Mesendoderm (in vitro differentiated cells): ENCODE data around the gene FCER1G.

Experiments
- DNase-seq: peaks from one replicate; pipeline ENCODE4 v3.0.0; 2013
- H2AK5ac ChIP-seq: 2 replicates; pipeline ENCODE4 v1.6.1; 2013; ENCODE audit warnings: low read length, inconsistent platforms
- H2BK120ac ChIP-seq: 2 replicates; pipeline ENCODE4 v1.6.1; 2013; ENCODE audit warnings: low read depth, mild to moderate bottlenecking, low read length, moderate library complexity, mixed read lengths
- H2BK15ac ChIP-seq: replicated peaks from 2 replicates; pipeline ENCODE4 v1.6.1; 2013; ENCODE audit warnings: low read depth, mild to moderate bottlenecking, moderate library complexity
- H2BK5ac ChIP-seq: 2 replicates; pipeline ENCODE4 v1.6.1; 2013; ENCODE audit warnings: low read length, inconsistent platforms
- H3K18ac ChIP-seq: 2 replicates; pipeline ENCODE4 v1.6.1; 2013; ENCODE audit warnings: mild to moderate bottlenecking, low read length, mixed read lengths
- H3K23ac ChIP-seq: one replicate; pipeline ENCODE4 v1.6.1; 2013; ENCODE audit warnings: low read length
- H3K27ac ChIP-seq: 2 replicates; pipeline ENCODE4 v1.5.1; 2013; ENCODE audit warnings: low read depth, mild to moderate bottlenecking, inconsistent platforms, low read length, moderate library complexity
- H3K27me3 ChIP-seq: 2 replicates; pipeline ENCODE4 v1.6.1; 2013; ENCODE audit warnings: low read length, control low read depth, mild to moderate bottlenecking, inconsistent platforms; ENCODE audit not compliant: insufficient read depth, poor library complexity
- H3K36me3 ChIP-seq: 2 replicates; pipeline ENCODE4 v1.6.1; 2013; ENCODE audit warnings: low read length, inconsistent platforms; ENCODE audit not compliant: control insufficient read depth, insufficient read depth
- H3K4ac ChIP-seq: one replicate; pipeline ENCODE4 v1.6.1; 2013; ENCODE audit warnings: low read depth, mild to moderate bottlenecking, low read length, moderate library complexity
- H3K4me1 ChIP-seq: 2 replicates; pipeline ENCODE4 v1.6.1; 2013; ENCODE audit warnings: low read depth, low read length, inconsistent platforms; ENCODE audit not compliant: control insufficient read depth
- H3K4me2 ChIP-seq: 2 replicates; pipeline ENCODE4 v1.6.1; 2013; ENCODE audit warnings: low read length
- H3K4me3 ChIP-seq: 2 replicates; pipeline ENCODE4 v1.5.1; 2013; ENCODE audit warnings: mild to moderate bottlenecking, low read length
- H3K56ac ChIP-seq: one replicate; pipeline ENCODE4 v1.6.1; 2013; ENCODE audit warnings: low read length
- H3K79me1 ChIP-seq: 2 replicates; pipeline ENCODE4 v1.6.1; 2013; ENCODE audit warnings: low read length, inconsistent platforms
- H3K79me2 ChIP-seq: 2 replicates; pipeline ENCODE4 v1.6.1; 2013; ENCODE audit warnings: mild to moderate bottlenecking, low read length; ENCODE audit not compliant: control insufficient read depth, insufficient read depth
- H3K9ac ChIP-seq: 2 replicates; pipeline ENCODE4 v1.6.1; 2013; ENCODE audit warnings: low read length, inconsistent platforms
- H4K5ac ChIP-seq: one replicate; pipeline ENCODE4 v1.6.1; 2013; ENCODE audit warnings: low read length
- H4K8ac ChIP-seq: one replicate; pipeline ENCODE4 v1.6.1; 2013; ENCODE audit warnings: low read depth, mild to moderate bottlenecking, control low read depth, low read length, moderate library complexity
- WGBS: extraction: QIAGEN DNeasy Blood & Tissue Kit; methylation state at CpG from one replicate; pipeline ENCODE4 v1.1.7; 2013; ENCODE audit warnings: low lambda C conversion rate, missing lambda C conversion rate; ENCODE audit not compliant: insufficient coverage; ENCODE audit errors: extremely low coverage; 5-methylcytosine and 5-hydroxymethylcytosine counted together

Gene FCER1G

GRCh38 chr1:161180639-161181038 is 34.5 kb upstream of the FCER1G start:
- H2BK5ac ChIP-seq = no peak overlapping the region
- no peak overlapping the region for H4K5ac ChIP-seq
- no peaks in the 10 kb centered on the region for H3K27me3 ChIP-seq
- no peak overlapping the region for H3K9ac ChIP-seq
- H3K56ac ChIP-seq = no peak overlapping the region
- H3K4me2 ChIP-seq = no peak overlapping the region
- H3K18ac ChIP-seq = no peak overlapping the region
- no peak overlapping the region for H2BK120ac ChIP-seq
- no peak overlapping the region for H4K8ac ChIP-seq
- no peak overlapping the region for H2AK5ac ChIP-seq
- no peak overlapping the region for H3K4me3 ChIP-seq
- H3K4ac ChIP-seq = no peak overlapping the region
- no peaks in the 10 kb centered on the region for H3K36me3 ChIP-seq
- DNase-seq = peak; percentile 60
- no CpG with 5 or more reads among the region's 1 CpG for WGBS
- H3K23ac ChIP-seq = no peak overlapping the region
- peaks cover 6% of the 10 kb centered on the region for H3K79me1 ChIP-seq
- no peak overlapping the region for H2BK15ac ChIP-seq
- H3K27ac ChIP-seq = no peak overlapping the region
- peaks cover 8% of the 10 kb centered on the region for H3K4me1 ChIP-seq
- peaks cover 4% of the 10 kb centered on the region for H3K79me2 ChIP-seq

- H3K79me1 ChIP-seq = no peaks in the 10 kb centered on the region
- H2AK5ac ChIP-seq = no peak overlapping the region
- no peak overlapping the region for H3K9ac ChIP-seq
- no peaks in the 10 kb centered on the region for H3K79me2 ChIP-seq
- H2BK5ac ChIP-seq = no peak overlapping the region
- H3K23ac ChIP-seq = no peak overlapping the region
- no CpG with 5 or more reads among the region's 1 CpG for WGBS
- no peak overlapping the region for H2BK120ac ChIP-seq
- DNase-seq = no peak
- no peak overlapping the region for H3K4me2 ChIP-seq
- H3K4me3 ChIP-seq = no peak overlapping the region
- H2BK15ac ChIP-seq = no peak overlapping the region
- no peaks in the 10 kb centered on the region for H3K27me3 ChIP-seq
- H3K27ac ChIP-seq = no peak overlapping the region
- no peak overlapping the region for H4K5ac ChIP-seq
- H3K18ac ChIP-seq = no peak overlapping the region
- no peak overlapping the region for H3K4ac ChIP-seq
- no peak overlapping the region for H4K8ac ChIP-seq
- no peak overlapping the region for H3K56ac ChIP-seq
- H3K36me3 ChIP-seq = no peaks in the 10 kb centered on the region
- H3K4me1 ChIP-seq = peaks cover 4% of the 10 kb centered on the region
Measured at GRCh38 chr1:161182214-161182613, 32.9 kb upstream of the FCER1G start.

- WGBS = no CpG with 5 or more reads among the region's 3 CpGs
Measured at GRCh38 chr1:161185282-161185682, 29.8 kb upstream of the FCER1G start.

DNA sequence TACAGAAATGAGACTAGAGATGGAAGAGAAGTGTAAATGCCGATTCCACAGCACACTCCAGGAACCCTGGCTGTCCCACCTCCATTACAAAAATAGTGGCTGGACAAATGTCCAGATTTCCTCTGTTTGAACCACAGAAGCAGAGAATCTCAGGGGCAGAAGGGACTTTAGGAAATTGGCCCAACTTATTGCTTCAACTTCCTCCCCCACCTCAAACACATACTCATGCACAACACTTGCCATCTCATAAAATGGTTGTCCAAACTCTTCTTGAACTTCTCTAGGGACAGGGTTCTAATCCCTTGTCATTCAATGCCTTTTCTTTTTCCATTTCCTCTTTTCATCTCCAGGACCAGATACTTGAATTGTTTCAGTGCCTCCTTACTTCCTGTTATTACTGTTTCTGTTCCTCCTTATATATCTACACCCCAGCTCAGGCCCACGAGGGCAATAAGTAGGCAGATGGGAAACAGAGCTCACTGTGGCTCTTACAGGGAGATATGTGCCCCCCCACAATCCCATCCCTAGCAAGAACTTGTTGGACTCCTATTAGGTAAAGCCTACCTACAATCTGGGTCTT is 29.3 kb upstream of the FCER1G start:
- Histone ChIP-seq H3K23ac (no peak overlapping the region), H3K4ac (no peak overlapping the region), H3K9ac (no peak overlapping the region), H3K4me2 (no peak overlapping the region), H3K27me3 (no peaks in the 10 kb centered on the region), H2AK5ac (no peak overlapping the region), H3K79me2 (no peaks in the 10 kb centered on the region), H3K4me1 (no peaks in the 10 kb centered on the region), H4K5ac (no peak overlapping the region), H4K8ac (no peak overlapping the region), H2BK15ac (no peak overlapping the region), H3K56ac (no peak overlapping the region), H2BK5ac (no peak overlapping the region), H3K27ac (no peak overlapping the region), H3K36me3 (no peaks in the 10 kb centered on the region), H2BK120ac (no peak overlapping the region), H3K18ac (no peak overlapping the region), H3K4me3 (no peak overlapping the region), H3K79me1 (no peaks in the 10 kb centered on the region)
- DNase-seq = no peak
- no CpG with 5 or more reads among the region's 2 CpGs for WGBS

More at GRCh38 chr1:161185282-161185682, 29.8 kb upstream of the FCER1G start:
- no peak overlapping the region for H2BK5ac ChIP-seq
- no peak overlapping the region for H3K9ac ChIP-seq
- no peak overlapping the region for H4K8ac ChIP-seq
- H3K36me3 ChIP-seq = no peaks in the 10 kb centered on the region
- H3K27me3 ChIP-seq = no peaks in the 10 kb centered on the region
- no peak overlapping the region for H2BK15ac ChIP-seq
- H3K23ac ChIP-seq = no peak overlapping the region
- no peak overlapping the region for H3K18ac ChIP-seq
- no peaks in the 10 kb centered on the region for H3K79me1 ChIP-seq
- no peak for DNase-seq
- H4K5ac ChIP-seq = peak overlapping the region; percentile 56
- no peak overlapping the region for H3K4ac ChIP-seq
- no peaks in the 10 kb centered on the region for H3K79me2 ChIP-seq
- H3K56ac ChIP-seq = no peak overlapping the region
- no peak overlapping the region for H3K4me3 ChIP-seq
- no peak overlapping the region for H3K4me2 ChIP-seq
- no peaks in the 10 kb centered on the region for H3K4me1 ChIP-seq
- no peak overlapping the region for H2AK5ac ChIP-seq
- no peak overlapping the region for H2BK120ac ChIP-seq
- no peak overlapping the region for H3K27ac ChIP-seq

DNA sequence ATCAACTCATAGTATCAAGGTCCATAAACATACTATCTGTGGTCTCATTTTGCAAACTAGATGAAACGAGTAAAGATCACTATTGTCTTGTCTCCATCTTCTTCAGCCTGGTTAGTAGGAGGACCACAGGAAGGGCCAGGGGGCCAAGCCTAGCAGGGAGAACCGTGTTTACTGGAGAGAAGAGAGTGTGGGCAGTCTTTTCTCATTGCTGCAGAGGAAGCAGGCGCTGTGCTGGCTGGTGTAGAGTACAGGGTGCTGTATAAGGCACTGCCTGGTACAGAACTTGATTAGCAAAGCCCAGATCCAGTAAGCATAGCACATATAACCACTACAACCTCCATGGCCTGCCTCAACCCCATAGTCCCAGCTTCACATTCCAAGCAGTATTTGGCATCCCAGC is 27.8 kb upstream of the FCER1G start:
- Histone ChIP-seq H3K27me3 (no peaks in the 10 kb centered on the region), H3K79me2 (no peaks in the 10 kb centered on the region), H2BK5ac (no peak overlapping the region), H3K4me2 (no peak overlapping the region), H3K4me3 (no peak overlapping the region), H2AK5ac (no peak overlapping the region), H3K27ac (no peak overlapping the region), H4K8ac (no peak overlapping the region), H2BK15ac (no peak overlapping the region), H4K5ac (no peak overlapping the region), H3K56ac (no peak overlapping the region), H3K4ac (no peak overlapping the region), H3K18ac (no peak overlapping the region), H3K36me3 (no peaks in the 10 kb centered on the region), H3K23ac (no peak overlapping the region), H3K4me1 (no peaks in the 10 kb centered on the region), H3K9ac (no peak overlapping the region), H3K79me1 (no peaks in the 10 kb centered on the region), H2BK120ac (no peak overlapping the region)
- no CpG with 5 or more reads among the region's 3 CpGs for WGBS
- DNase-seq = no peak

DNA sequence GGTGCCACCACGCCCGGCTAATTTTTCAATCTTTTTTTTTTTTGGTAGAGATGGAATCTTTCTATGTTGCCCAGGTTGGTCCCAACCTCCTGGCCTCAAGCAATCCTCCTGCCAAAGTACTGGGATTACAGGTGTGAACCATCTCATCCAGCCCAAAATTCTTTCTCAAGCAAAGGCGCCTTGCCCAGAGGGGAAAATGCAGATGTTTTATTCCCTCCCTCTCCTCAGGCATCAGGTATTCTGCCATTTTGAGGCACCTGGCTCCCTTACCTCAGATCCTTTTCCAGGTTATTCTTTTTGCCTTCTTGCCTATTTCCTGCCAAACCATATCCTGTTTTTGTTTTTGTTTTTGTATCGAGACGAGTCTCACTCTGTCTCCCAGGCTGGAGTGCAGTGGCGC is 26.7 kb upstream of the FCER1G start:
- Histone ChIP-seq H2BK120ac (no peak overlapping the region), H3K27ac (no peak overlapping the region), H3K9ac (no peak overlapping the region), H3K4me2 (no peak overlapping the region), H3K4ac (no peak overlapping the region), H3K27me3 (no peaks in the 10 kb centered on the region), H3K79me2 (no peaks in the 10 kb centered on the region), H2BK15ac (no peak overlapping the region), H3K18ac (no peak overlapping the region), H3K23ac (no peak overlapping the region), H2AK5ac (no peak overlapping the region), H4K5ac (no peak overlapping the region), H3K79me1 (no peaks in the 10 kb centered on the region), H2BK5ac (no peak overlapping the region), H4K8ac (no peak overlapping the region), H3K4me1 (no peaks in the 10 kb centered on the region), H3K4me3 (no peak overlapping the region), H3K36me3 (no peaks in the 10 kb centered on the region), H3K56ac (no peak overlapping the region)
- DNase-seq = no peak
- no CpG with 5 or more reads among the region's 6 CpGs for WGBS
